GM10847 (cell line): ENCODE results near the gene ARF5.
A peak's percentile ranks its signal among the peaks of the same experiment; 100 is the strongest.

Source experiments
- POLR2A ChIP-seq: IDR thresholded peaks from 2 replicates; pipeline ENCODE4 v1.6.1; 2011; ENCODE audit not compliant: insufficient read length; ENCODE audit errors: extremely low read depth

The ARF5 gene

GRCh38 chr7:127585044-127585953, 2.9 kb upstream of the ARF5 start, which contains the start of gene GCC1:
Gene GCC1, minus strand, starts transcription at chr7:127585596. Its CDS starts 414 bp downstream, at chr7:127585182.
- peak; percentile 93 for TF ChIP-seq POLR2A

GRCh38 chr7:127586346-127586745, 1.9 kb upstream of the ARF5 start:
- TF ChIP-seq POLR2A: no peak

DNA sequence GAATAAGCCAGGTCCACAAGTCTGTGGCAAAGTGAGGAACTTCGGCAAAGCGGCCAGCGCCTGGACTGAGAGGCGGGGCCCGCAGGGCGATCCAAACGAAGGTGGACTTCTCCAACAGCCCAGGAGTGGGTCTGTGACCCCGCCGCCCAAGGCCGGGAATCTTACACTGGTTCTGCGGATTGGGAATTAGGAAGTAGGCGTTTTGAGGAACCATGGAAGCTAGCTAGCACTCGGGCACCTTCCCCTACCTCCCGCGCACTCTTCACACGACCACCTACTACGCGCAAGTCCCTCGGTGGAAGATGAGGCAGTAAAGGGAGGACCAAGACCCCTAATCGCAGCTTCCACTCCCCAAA, 570 bp upstream of the ARF5 start:
- no peak for TF ChIP-seq POLR2A

GRCh38 chr7:127588697-127589482, 679 bp downstream of the ARF5 start:
- no peak for TF ChIP-seq POLR2A

DNA sequence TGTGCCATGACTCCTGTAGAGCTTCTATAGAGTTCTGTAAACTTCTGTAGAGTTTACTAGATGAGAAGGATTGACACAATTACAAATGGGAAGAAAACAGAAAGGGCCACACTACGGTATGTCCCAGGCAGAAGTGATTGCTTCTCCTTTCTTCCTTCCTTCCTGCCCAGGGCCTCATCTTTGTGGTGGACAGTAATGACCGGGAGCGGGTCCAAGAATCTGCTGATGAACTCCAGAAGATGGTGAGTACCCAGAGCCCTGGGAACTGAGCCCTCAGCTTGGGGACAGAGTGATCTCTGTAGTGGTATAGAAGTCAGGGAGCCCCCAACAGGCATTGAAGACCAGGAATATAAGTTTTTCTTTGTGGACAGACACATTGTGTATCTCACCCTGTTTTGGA, 1.7 kb downstream of the ARF5 start:
- no peak for TF ChIP-seq POLR2A

DNA sequence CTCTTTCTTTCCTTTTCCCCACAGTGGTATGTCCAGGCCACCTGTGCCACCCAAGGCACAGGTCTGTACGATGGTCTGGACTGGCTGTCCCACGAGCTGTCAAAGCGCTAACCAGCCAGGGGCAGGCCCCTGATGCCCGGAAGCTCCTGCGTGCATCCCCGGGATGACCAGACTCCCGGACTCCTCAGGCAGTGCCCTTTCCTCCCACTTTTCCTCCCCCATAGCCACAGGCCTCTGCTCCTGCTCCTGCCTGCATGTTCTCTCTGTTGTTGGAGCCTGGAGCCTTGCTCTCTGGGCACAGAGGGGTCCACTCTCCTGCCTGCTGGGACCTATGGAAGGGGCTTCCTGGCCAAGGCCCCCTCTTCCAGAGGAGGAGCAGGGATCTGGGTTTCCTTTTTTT, 3.0 kb downstream of the ARF5 start:
- no peak for TF ChIP-seq POLR2A

DNA sequence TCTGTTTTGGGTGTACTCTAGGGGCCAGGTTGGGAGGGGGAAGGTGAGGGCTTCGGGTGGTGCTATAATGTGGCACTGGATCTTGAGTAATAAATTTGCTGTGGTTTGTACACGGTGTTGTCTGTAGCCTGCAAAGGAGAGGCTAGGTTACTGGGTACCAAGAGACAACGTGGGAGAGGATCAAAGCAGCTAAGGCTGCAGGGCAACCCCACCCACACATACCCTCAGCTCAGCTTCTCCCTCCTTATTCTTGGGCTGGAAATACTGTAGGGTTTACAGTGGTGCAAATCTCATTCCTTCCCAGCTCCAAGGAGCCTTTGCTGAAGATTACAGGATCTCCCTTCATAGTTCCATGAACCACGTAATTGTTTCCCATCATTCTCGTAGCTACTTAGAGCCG, 3.4 kb downstream of the ARF5 start:
- no peak for TF ChIP-seq POLR2A

DNA sequence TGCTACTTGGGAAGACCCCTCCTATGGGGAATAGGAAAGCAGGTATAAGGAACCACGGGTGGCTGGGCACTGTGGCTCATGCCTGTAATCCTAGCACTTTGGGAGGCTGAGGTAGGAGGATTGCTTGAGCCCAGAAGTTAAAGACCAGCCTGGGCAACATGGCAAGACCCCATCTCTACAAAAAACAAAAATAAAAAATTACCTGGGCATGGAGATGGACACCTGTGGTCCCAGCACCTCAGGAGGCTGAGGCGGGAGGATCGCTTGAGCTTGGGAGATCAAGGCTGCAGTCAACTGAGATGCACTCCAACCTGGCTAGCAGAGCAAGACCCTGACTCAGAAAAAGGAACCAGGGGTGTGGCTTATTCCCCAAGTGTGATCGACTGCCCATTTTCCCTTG, 4.3 kb downstream of the ARF5 start:
- no peak for TF ChIP-seq POLR2A

DNA sequence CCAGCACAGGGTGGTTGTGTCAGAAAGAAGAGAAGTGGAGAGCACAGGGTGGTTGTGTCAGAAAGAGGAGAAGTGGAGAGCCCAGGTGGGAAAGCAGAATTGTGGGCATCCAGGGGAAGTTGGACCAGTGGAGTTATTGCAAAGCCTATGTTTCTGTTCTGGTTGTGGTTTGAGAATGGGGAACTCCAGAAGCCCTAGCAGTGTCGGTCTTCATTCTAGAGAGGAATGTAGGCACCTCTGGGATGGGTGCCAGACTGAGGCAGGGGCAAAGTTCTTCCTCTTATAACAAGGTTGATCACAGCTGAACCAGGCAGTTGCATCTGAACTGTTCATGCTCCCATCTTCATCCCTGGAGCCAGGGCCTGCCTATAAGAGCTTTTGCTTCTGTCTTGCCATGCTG, 6.3 kb downstream of the ARF5 start:
- no peak for TF ChIP-seq POLR2A

GRCh38 chr7:127595737-127596136, 7.5 kb downstream of the ARF5 start:
- no peak for TF ChIP-seq POLR2A

DNA sequence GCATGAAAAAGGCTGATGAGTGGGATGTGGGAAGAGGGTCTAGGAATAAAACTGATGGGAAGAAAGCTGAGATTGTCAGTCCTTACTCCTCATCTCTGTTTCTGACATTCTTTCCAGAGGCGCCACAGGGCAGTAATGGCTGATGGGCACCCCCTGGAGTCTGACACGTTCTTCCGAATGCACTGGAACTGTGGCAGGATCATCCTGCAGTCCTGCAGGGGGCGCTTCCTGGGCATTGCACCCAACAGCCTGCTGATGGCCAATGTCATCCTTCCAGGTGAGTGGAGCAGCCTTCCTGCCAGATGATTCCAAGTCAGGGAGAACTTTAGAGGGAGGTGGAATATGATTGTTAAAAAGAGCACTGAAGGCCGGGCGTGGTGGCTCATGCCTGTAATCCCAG, 10.1 kb downstream of the ARF5 start:
- no peak for TF ChIP-seq POLR2A

GRCh38 chr7:127600885-127601284, 12.7 kb downstream of the ARF5 start:
- TF ChIP-seq POLR2A: no peak

- no peak for TF ChIP-seq POLR2A
Observed at GRCh38 chr7:127608446-127608845, 20.2 kb downstream of the ARF5 start.

DNA sequence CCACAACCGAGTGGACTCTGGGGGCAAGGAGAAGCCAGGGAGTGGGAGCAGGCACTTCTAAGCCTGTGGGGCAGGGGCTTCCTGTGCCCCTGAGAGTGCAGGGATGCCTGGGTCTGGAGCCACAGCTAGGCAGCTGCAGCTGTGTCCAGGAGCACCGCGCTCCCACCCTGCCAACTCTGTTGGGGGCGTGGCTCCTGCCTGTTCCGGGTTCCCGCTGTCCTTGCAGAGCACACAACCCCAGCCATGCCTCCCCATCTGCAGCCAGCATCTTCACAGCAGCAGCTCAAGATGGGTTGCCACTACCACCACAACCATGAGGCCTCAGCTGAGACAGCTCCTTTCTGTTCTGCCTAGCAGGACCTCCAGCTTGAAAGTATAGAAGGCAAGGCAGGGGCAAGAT, 21.1 kb downstream of the ARF5 start:
- TF ChIP-seq POLR2A: no peak

DNA sequence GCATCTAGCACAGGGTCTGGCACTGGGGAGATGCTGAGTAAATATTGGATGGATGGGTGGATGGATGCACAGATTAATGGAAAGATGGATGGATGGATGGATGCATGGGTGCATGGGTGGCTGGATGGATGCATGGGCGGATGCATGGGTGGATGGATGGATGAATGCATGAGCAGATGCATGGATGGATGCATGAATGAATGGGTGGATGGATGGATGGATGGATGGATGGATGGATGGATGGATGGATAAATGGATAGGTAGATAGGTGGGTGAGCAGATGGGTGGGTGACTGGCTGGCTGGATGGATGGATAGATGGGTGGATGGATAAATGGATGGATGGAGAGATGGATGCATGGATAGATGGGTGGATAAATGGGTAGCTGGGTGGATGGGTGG, 24.1 kb downstream of the ARF5 start:
- no peak for TF ChIP-seq POLR2A

- no peak for TF ChIP-seq POLR2A
Observed at GRCh38 chr7:127616724-127617123, 28.5 kb downstream of the ARF5 start.
